ENCODE results near the gene ZNHIT1. TPM values are rescaled to one million over a fixed set of nuclear protein-coding genes. Genes with fewer than 3 reads are reported as not detected.
"Not testable (repeated sequence)": the region's sequence is repeated elsewhere in the genome, so short reads cannot be mapped to it uniquely, and the experiment has no call there.

Gene ZNHIT1
- total and polyA plus RNA-seq, 2 donors (not counting 3 experiments of a cell fraction or from before 2014, with no cell fraction given) = 74.1 to 89.9 TPM

DNA sequence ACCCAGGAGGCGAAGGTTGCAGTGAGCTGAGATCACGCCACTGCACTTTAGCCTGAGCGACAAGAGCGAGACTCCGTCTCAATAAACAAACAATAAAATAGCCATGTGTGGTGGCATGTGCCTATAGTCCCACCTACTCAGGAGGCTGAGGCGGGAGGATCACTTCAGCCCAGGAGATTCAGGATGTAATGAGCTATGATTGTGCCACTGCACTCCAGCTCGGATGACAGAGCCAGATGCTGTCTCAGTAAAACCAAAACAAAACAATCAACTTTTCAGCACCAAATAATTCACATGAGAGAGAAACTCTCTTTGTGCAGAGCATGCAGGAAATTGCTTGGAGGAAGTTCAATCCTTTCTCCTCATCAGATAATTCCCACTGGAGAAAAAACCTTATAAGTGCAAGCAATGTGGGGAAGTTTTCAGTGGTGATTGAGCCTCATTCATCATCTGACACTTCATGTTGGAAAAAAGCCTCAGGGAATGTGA, 40.3 kb downstream of the ZNHIT1 start:
- intact Hi-C loops (cut with micrococcal nuclease) = no loop called here
- Histone ChIP-seq H3K27ac (ENCODE audit: insufficient read depth, low read depth, low read length) (no peak overlapping the region), H2AFZ (ENCODE audit: low read depth, low read length) (no peak overlapping the region), H3K27me3 (ENCODE audit: control insufficient read depth in 2 of 2, insufficient read depth in 2 of 2, low read length in 2 of 2) (peaks cover 0 to 5% of the 10 kb centered on the region in 2 experiments), H3K4me1 (ENCODE audit: control insufficient read depth, extremely low read depth, insufficient read depth, low read length) (no peaks in the 10 kb centered on the region), H3K9me1 (replicated peaks; ENCODE audit: control insufficient read depth, extremely low read depth, insufficient read depth, low read length) (no peaks in the 10 kb centered on the region), H3K36me3 (ENCODE audit: control insufficient read depth in 2 of 2, extremely low read depth in 1 of 2, insufficient read depth in 2 of 2, low read length in 2 of 2) (no peaks in the 10 kb centered on the region), H3K79me2 (ENCODE audit: control insufficient read depth, insufficient read depth, low read length) (no peaks in the 10 kb centered on the region), H3K9ac (replicated peaks; ENCODE audit: extremely low read depth, insufficient read depth, low read length) (no peak overlapping the region), H3K4me2 (ENCODE audit: insufficient read depth, low read length) (no peak overlapping the region), H3K4me3 (replicated peaks in 1 of 3; ENCODE audit: insufficient read depth in 1 of 3, low read depth in 1 of 3, low read length in 3 of 3) (no peak overlapping the region), H3K9me3 (replicated peaks; ENCODE audit: control insufficient read depth, insufficient read depth, low read length) (no peaks in the 10 kb centered on the region), H4K20me1 (replicated peaks; ENCODE audit: control insufficient read depth, extremely low read depth, insufficient read depth, low read length) (no peaks in the 10 kb centered on the region)
- CTCF ChIA-PET = interaction anchor here (2.0 kb wide), 1 partner anchor 25 kb away, joined by 5 read pairs; no protein-coding TSS in a partner anchor
- TF ChIP-seq POLR2A (IDR thresholded peaks at IDR 0.05; ENCODE audit: low read depth, low read length) (no peak), MYC (IDR thresholded peaks at IDR 0.05; ENCODE audit: low read depth, low read length) (no peak), FOS (IDR thresholded peaks at IDR 0.05; ENCODE audit: borderline replicate concordance, insufficient read depth, low read length) (no peak), POLR2AphosphoS5 (IDR thresholded peaks at IDR 0.05; ENCODE audit: insufficient read depth, low read depth, low read length) (no peak)
- TF ChIP-seq, protein P1, sequence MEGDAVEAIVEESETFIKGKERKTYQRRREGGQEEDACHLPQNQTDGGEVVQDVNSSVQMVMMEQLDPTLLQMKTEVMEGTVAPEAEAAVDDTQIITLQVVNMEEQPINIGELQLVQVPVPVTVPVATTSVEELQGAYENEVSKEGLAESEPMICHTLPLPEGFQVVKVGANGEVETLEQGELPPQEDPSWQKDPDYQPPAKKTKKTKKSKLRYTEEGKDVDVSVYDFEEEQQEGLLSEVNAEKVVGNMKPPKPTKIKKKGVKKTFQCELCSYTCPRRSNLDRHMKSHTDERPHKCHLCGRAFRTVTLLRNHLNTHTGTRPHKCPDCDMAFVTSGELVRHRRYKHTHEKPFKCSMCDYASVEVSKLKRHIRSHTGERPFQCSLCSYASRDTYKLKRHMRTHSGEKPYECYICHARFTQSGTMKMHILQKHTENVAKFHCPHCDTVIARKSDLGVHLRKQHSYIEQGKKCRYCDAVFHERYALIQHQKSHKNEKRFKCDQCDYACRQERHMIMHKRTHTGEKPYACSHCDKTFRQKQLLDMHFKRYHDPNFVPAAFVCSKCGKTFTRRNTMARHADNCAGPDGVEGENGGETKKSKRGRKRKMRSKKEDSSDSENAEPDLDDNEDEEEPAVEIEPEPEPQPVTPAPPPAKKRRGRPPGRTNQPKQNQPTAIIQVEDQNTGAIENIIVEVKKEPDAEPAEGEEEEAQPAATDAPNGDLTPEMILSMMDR (IDR thresholded peaks at IDR 0.05; ENCODE audit: extremely low read depth in 1 of 2, insufficient read depth in 1 of 2, low read depth in 1 of 2, low read length in 2 of 2) = no peak
- POLR2A ChIA-PET = no interaction called here
- BruUV-seq (replicated peaks) = no TSS peak
- DNase-seq (ENCODE audit: low read depth, low spot score) (no peak), FAIRE-seq (no peak)
- dilution Hi-C loops (cut with MboI; ENCODE audit: extremely low pct_ligation_motif_present, low sequenced_read_pairs) = no loop called here

DNA sequence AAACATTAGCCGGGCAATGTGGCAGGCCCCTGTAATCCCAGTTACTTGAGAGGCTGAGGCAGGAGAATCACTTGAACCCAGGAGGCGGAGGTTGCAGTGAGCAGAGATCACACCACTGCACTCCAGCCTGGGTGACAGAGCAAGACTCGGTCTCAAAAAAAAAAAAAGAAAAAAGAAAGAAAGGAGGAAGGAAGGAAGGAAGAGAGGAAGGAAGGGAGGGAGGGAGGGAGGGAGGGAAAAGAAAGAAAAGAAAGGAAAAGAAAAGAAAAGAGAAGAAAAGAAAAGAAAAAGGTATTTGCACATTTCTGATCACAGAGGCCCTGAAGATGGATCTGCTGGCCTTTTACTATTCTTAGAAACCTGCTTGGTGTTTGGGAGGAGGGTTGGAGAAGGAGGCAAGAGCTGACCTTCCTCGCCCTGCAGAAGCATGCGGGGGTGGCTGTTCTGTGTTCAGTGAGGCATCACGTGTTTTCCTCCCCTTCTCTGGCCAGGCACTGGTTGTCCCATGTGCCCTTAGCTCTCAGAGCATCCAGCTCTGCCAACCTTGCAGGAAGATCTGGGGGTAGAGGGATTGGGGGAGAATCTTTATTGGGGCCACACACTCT, 46.2 kb downstream of the ZNHIT1 start:
- H3K27ac ChIP-seq (ENCODE audit: insufficient read depth, low read depth, low read length); H3K4me3 ChIP-seq (replicated peaks in 1 of 3; ENCODE audit: insufficient read depth in 1 of 3, low read depth in 1 of 3, low read length in 3 of 3); POLR2A ChIA-PET; H4K20me1 ChIP-seq (replicated peaks; ENCODE audit: control insufficient read depth, extremely low read depth, insufficient read depth, low read length); H3K9me1 ChIP-seq (replicated peaks; ENCODE audit: control insufficient read depth, extremely low read depth, insufficient read depth, low read length); intact Hi-C loops (cut with micrococcal nuclease); H3K79me2 ChIP-seq (ENCODE audit: control insufficient read depth, insufficient read depth, low read length); H3K36me3 ChIP-seq (ENCODE audit: control insufficient read depth in 2 of 2, extremely low read depth in 1 of 2, insufficient read depth in 2 of 2, low read length in 2 of 2); H3K4me2 ChIP-seq (ENCODE audit: insufficient read depth, low read length); H3K27me3 ChIP-seq (ENCODE audit: control insufficient read depth in 2 of 2, insufficient read depth in 2 of 2, low read length in 2 of 2); FAIRE-seq; DNase-seq (ENCODE audit: low read depth, low spot score); dilution Hi-C loops (cut with MboI; ENCODE audit: extremely low pct_ligation_motif_present, low sequenced_read_pairs); H2AFZ ChIP-seq (ENCODE audit: low read depth, low read length); H3K9ac ChIP-seq (replicated peaks; ENCODE audit: extremely low read depth, insufficient read depth, low read length); BruUV-seq (replicated peaks); H3K4me1 ChIP-seq (ENCODE audit: control insufficient read depth, extremely low read depth, insufficient read depth, low read length); H3K9me3 ChIP-seq (replicated peaks; ENCODE audit: control insufficient read depth, insufficient read depth, low read length): not testable (repeated sequence)
- CTCF ChIA-PET = interaction anchor here (0.9 to 2.4 kb wide), 3 partner anchors 10 to 20 kb away, joined by 3 to 5 read pairs (median 5); no protein-coding TSS in a partner anchor
